GM23338 (cell line): ENCODE data around the gene VPS45.

Experiments
- CTCF ChIP-seq, 2 experiments: fragments of 200-600 bp in 1 of 2; sonication (generic) in 1 of 2; conservative IDR thresholded peaks; 2 replicates each; pipeline versions ENCODE4 v1.5.1 to v1.6.1; 2016 to 2017; ENCODE audit warnings: antibody characterized with exemption in 2 of 2, low read depth in 2 of 2, mild to moderate bottlenecking in 2 of 2, moderate library complexity in 1 of 2
- EZH2 ChIP-seq: fragments of 200-600 bp; sonication (generic); IDR thresholded peaks from one replicate; pipeline ENCODE4 v1.8.0; 2017; ENCODE audit warnings: antibody characterized with exemption, mild to moderate bottlenecking, low read depth; ENCODE audit not compliant: unreplicated experiment

- TF ChIP-seq CTCF (conservative IDR thresholded peaks at IDR 0.05; ENCODE audit: low read depth in 2 of 2), result no peak
- no peak for TF ChIP-seq EZH2
These were observed 114.7 kb downstream of the VPS45 start for GRCh38 chr1:150182247-150182646.
